Measurements from ENCODE around the gene EPAS1.

EPAS1 gene

GRCh38 chr2:46381263-46381849 lies 84.1 kb downstream of the EPAS1 start:
- ChIA-PET POLR2A (no interaction called here), CTCF (no interaction called here)
- no peak for DNase-seq (ENCODE audit: extremely low spot score)
- TF ChIP-seq LEF1 (IDR thresholded peaks at IDR 0.05; ENCODE audit: borderline replicate concordance), result no peak
- no peak for TF ChIP-seq FOXK2 (IDR thresholded peaks at IDR 0.05)
- TF ChIP-seq HDGF (IDR thresholded peaks at IDR 0.05; ENCODE audit: borderline replicate concordance), result no peak
- no peak for TF ChIP-seq SUZ12 (IDR thresholded peaks at IDR 0.05)
- TF ChIP-seq ELF4 (IDR thresholded peaks at IDR 0.05), result no peak
- no peak for TF ChIP-seq FOXA1 (IDR thresholded peaks at IDR 0.05)
- no peak for TF ChIP-seq BHLHE40 (IDR thresholded peaks at IDR 0.05; ENCODE audit: borderline replicate concordance)
- no peak for TF ChIP-seq ARNT (IDR thresholded peaks at IDR 0.05)
- TF ChIP-seq L3MBTL2 (conservative IDR thresholded peaks at IDR 0.05), result no peak

- TF ChIP-seq ARNT (IDR thresholded peaks at IDR 0.05) (no peak), FOXK2 (IDR thresholded peaks at IDR 0.05) (no peak), LEF1 (IDR thresholded peaks at IDR 0.05; ENCODE audit: borderline replicate concordance) (no peak), FOXA1 (IDR thresholded peaks at IDR 0.05) (no peak), L3MBTL2 (conservative IDR thresholded peaks at IDR 0.05) (no peak), BHLHE40 (IDR thresholded peaks at IDR 0.05; ENCODE audit: borderline replicate concordance) (no peak), FOXM1 (IDR thresholded peaks at IDR 0.05; ENCODE audit: borderline replicate concordance) (no peak), ZNF384 (IDR thresholded peaks at IDR 0.05) (no peak), TARDBP (IDR thresholded peaks at IDR 0.05) (no peak), SP1 (IDR thresholded peaks at IDR 0.05) (no peak), ELF4 (IDR thresholded peaks at IDR 0.05) (no peak), SUZ12 (IDR thresholded peaks at IDR 0.05) (no peak), CTBP1 (IDR thresholded peaks at IDR 0.05; ENCODE audit: borderline replicate concordance) (no peak), NFRKB (IDR thresholded peaks at IDR 0.05) (no peak), HDGF (IDR thresholded peaks at IDR 0.05; ENCODE audit: borderline replicate concordance) (no peak)
- TF ChIP-seq, protein P1, sequence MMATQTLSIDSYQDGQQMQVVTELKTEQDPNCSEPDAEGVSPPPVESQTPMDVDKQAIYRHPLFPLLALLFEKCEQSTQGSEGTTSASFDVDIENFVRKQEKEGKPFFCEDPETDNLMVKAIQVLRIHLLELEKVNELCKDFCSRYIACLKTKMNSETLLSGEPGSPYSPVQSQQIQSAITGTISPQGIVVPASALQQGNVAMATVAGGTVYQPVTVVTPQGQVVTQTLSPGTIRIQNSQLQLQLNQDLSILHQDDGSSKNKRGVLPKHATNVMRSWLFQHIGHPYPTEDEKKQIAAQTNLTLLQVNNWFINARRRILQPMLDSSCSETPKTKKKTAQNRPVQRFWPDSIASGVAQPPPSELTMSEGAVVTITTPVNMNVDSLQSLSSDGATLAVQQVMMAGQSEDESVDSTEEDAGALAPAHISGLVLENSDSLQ (IDR thresholded peaks at IDR 0.05), result no peak
- POLR2A ChIA-PET, result no interaction called here
- CTCF ChIA-PET, result no interaction called here
- DNase-seq (ENCODE audit: extremely low spot score), result no peak
These were observed 84.7 kb downstream of the EPAS1 start for GRCh38 chr2:46381871-46382270.

GRCh38 chr2:46382331-46383112 lies 85.3 kb downstream of the EPAS1 start:
- ChIA-PET CTCF (no interaction called here), POLR2A (no interaction called here)
- TF ChIP-seq ARNT (IDR thresholded peaks at IDR 0.05) (no peak), FOXM1 (IDR thresholded peaks at IDR 0.05; ENCODE audit: borderline replicate concordance) (no peak), FOXK2 (IDR thresholded peaks at IDR 0.05) (no peak), ELF4 (IDR thresholded peaks at IDR 0.05) (no peak), SUZ12 (IDR thresholded peaks at IDR 0.05) (no peak), SP1 (IDR thresholded peaks at IDR 0.05) (no peak), HDGF (IDR thresholded peaks at IDR 0.05; ENCODE audit: borderline replicate concordance) (no peak), CTBP1 (IDR thresholded peaks at IDR 0.05; ENCODE audit: borderline replicate concordance) (no peak), L3MBTL2 (conservative IDR thresholded peaks at IDR 0.05) (no peak), LEF1 (IDR thresholded peaks at IDR 0.05; ENCODE audit: borderline replicate concordance) (no peak), NFRKB (IDR thresholded peaks at IDR 0.05) (no peak), TARDBP (IDR thresholded peaks at IDR 0.05) (no peak), ZNF384 (IDR thresholded peaks at IDR 0.05) (no peak)
- TF ChIP-seq, protein P1 (IDR thresholded peaks at IDR 0.05), result no peak
- DNase-seq (ENCODE audit: extremely low spot score), result no peak

GRCh38 chr2:46383113-46383395 lies 85.8 kb downstream of the EPAS1 start:
- ChIA-PET POLR2A (no interaction called here), CTCF (no interaction called here)
- no peak for TF ChIP-seq HDGF (IDR thresholded peaks at IDR 0.05; ENCODE audit: borderline replicate concordance)
- no peak for TF ChIP-seq ELF4 (IDR thresholded peaks at IDR 0.05)
- no peak for TF ChIP-seq L3MBTL2 (conservative IDR thresholded peaks at IDR 0.05)
- TF ChIP-seq CTBP1 (IDR thresholded peaks at IDR 0.05; ENCODE audit: borderline replicate concordance), result no peak
- TF ChIP-seq ZNF384 (IDR thresholded peaks at IDR 0.05), result no peak
- TF ChIP-seq FOXM1 (IDR thresholded peaks at IDR 0.05; ENCODE audit: borderline replicate concordance), result no peak
- TF ChIP-seq, protein P1 (IDR thresholded peaks at IDR 0.05), result no peak
- no peak for DNase-seq (ENCODE audit: extremely low spot score)

DNA sequence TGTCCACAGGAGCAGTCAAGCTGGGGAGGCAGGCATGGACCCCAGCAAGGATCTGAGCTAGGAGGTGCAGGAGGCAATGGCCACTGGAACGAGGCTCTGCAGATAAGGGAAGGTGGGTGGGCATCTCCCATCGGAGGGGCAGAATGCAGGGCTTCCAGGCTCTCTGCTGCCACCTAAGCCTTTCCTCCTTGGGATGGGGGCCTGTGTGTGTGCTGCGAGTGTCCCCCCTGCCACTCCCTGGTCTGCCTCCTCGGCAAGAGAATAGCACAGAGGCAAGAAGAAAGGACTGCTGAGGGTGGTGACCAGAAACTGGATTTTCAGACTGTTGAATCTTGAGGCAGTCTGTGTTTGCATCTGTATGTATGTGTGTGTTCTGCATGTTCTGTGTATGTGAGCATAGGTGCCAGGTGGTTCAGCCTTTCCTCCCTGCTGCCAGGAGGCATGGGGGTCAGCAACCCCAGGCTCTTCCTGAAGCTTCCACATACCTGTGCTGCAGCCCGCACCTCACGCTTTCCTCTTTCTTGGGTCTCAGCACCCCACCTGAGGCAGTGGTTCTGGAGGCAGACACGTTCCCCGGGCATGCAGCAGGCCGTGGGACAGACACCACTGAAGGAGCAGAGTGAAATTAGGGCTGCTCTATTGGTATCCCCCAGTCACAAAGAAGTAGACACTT lies 86.7 kb downstream of the EPAS1 start:
- TF ChIP-seq CTBP1 (IDR thresholded peaks at IDR 0.05; ENCODE audit: borderline replicate concordance), result no peak
- TF ChIP-seq, protein P1 (IDR thresholded peaks at IDR 0.05), result no peak
- TF ChIP-seq HDGF (IDR thresholded peaks at IDR 0.05; ENCODE audit: borderline replicate concordance), result no peak
- no peak for TF ChIP-seq LEF1 (IDR thresholded peaks at IDR 0.05; ENCODE audit: borderline replicate concordance)
- no peak for TF ChIP-seq SP1 (IDR thresholded peaks at IDR 0.05)
- no peak for TF ChIP-seq SUZ12 (IDR thresholded peaks at IDR 0.05)
- no peak for TF ChIP-seq ARNT (IDR thresholded peaks at IDR 0.05)
- TF ChIP-seq ZNF384 (IDR thresholded peaks at IDR 0.05), result no peak
- TF ChIP-seq L3MBTL2 (conservative IDR thresholded peaks at IDR 0.05), result no peak
- TF ChIP-seq TARDBP (IDR thresholded peaks at IDR 0.05), result no peak
- TF ChIP-seq NFRKB (IDR thresholded peaks at IDR 0.05), result no peak
- TF ChIP-seq ELF4 (IDR thresholded peaks at IDR 0.05), result no peak
- no peak for TF ChIP-seq FOXA1 (IDR thresholded peaks at IDR 0.05)
- no peak for TF ChIP-seq FOXK2 (IDR thresholded peaks at IDR 0.05)
- TF ChIP-seq BHLHE40 (IDR thresholded peaks at IDR 0.05; ENCODE audit: borderline replicate concordance), result no peak
- no peak for TF ChIP-seq FOXM1 (IDR thresholded peaks at IDR 0.05; ENCODE audit: borderline replicate concordance)
- ChIA-PET POLR2A (no interaction called here), CTCF (no interaction called here)
- DNase-seq (ENCODE audit: extremely low spot score), result no peak

Data from HEK293T (cell line).